ENCODE data around the gene NTS.
A peak's percentile ranks its signal among the peaks of the same experiment; 100 is the strongest.

Gene NTS

GRCh38 chr12:85923767-85924331, 49.8 kb downstream of the NTS start:
- DNase-seq (ENCODE audit: low spot score), result peak; percentile 2

- no peak for DNase-seq (ENCODE audit: low spot score)
These were observed 53.1 kb downstream of the NTS start for GRCh38 chr12:85927166-85927565.
